Stimulated activated CD4-positive, alpha-beta T cell treated with anti-CD3 and anti-CD28 coated beads, Interleukin-12 subunit alpha, Interleukin-12 subunit beta, amount 100 ng/mL, for 48 hours (primary cell): ENCODE results near the gene PLXNC1.
A peak's percentile ranks its signal among the peaks of the same experiment; 100 is the strongest.

Source experiments
- DNase-seq, 3 donors: peaks; one replicate each; pipeline ENCODE4 v3.0.0-alpha.2; 2020; ENCODE audit warnings: low read depth in 2 of 3, low spot score in 1 of 3

The PLXNC1 gene

GRCh38 chr12:94157181-94157580 lies 8.8 kb downstream of the PLXNC1 start:
- no peak for DNase-seq

GRCh38 chr12:94157981-94158411 lies 9.6 kb downstream of the PLXNC1 start:
- no peak for DNase-seq

GRCh38 chr12:94158666-94159065 lies 10.3 kb downstream of the PLXNC1 start:
- no peak for DNase-seq

GRCh38 chr12:94162108-94162507 lies 13.7 kb downstream of the PLXNC1 start:
- no peak for DNase-seq

- DNase-seq = no peak
Measured at GRCh38 chr12:94163850-94164249, 15.5 kb downstream of the PLXNC1 start.

- DNase-seq = no peak
Measured at GRCh38 chr12:94165138-94165537, 16.8 kb downstream of the PLXNC1 start.

GRCh38 chr12:94165670-94166364 lies 17.4 kb downstream of the PLXNC1 start:
- DNase-seq = no peak

- DNase-seq = no peak
Measured at GRCh38 chr12:94167071-94167755, 18.8 kb downstream of the PLXNC1 start.

GRCh38 chr12:94167756-94168416 lies 19.5 kb downstream of the PLXNC1 start:
- DNase-seq = no peak

GRCh38 chr12:94169495-94169894 lies 21.1 kb downstream of the PLXNC1 start:
- no peak for DNase-seq

- no peak for DNase-seq
Measured at GRCh38 chr12:94169966-94170689, 21.8 kb downstream of the PLXNC1 start.

- no peak for DNase-seq
Measured at GRCh38 chr12:94170690-94171594, 22.6 kb downstream of the PLXNC1 start.

GRCh38 chr12:94171595-94171930 lies 23.2 kb downstream of the PLXNC1 start:
- DNase-seq = no peak

- peak in 2 of 3 donors; percentile 28 to 39 for DNase-seq
Measured at GRCh38 chr12:94172031-94172430, 23.7 kb downstream of the PLXNC1 start.

GRCh38 chr12:94172973-94173372 lies 24.6 kb downstream of the PLXNC1 start:
- DNase-seq = no peak

GRCh38 chr12:94173660-94174265 lies 25.4 kb downstream of the PLXNC1 start:
- DNase-seq = no peak

- DNase-seq = peak; percentile 10 to 37 (median 14)
Measured at GRCh38 chr12:94174576-94174975, 26.2 kb downstream of the PLXNC1 start.

- no peak for DNase-seq
Measured at GRCh38 chr12:94175763-94176668, 27.6 kb downstream of the PLXNC1 start.

- DNase-seq = no peak
Measured at GRCh38 chr12:94178054-94178453, 29.7 kb downstream of the PLXNC1 start.
